Measurements from ENCODE around the gene ZNF136. TPM values are rescaled to one million over a fixed set of nuclear protein-coding genes. Genes with fewer than 3 reads are reported as not detected.

ZNF136 gene
- total RNA-seq, 1 experiment from 2014 or later = 6.7 TPM

DNA sequence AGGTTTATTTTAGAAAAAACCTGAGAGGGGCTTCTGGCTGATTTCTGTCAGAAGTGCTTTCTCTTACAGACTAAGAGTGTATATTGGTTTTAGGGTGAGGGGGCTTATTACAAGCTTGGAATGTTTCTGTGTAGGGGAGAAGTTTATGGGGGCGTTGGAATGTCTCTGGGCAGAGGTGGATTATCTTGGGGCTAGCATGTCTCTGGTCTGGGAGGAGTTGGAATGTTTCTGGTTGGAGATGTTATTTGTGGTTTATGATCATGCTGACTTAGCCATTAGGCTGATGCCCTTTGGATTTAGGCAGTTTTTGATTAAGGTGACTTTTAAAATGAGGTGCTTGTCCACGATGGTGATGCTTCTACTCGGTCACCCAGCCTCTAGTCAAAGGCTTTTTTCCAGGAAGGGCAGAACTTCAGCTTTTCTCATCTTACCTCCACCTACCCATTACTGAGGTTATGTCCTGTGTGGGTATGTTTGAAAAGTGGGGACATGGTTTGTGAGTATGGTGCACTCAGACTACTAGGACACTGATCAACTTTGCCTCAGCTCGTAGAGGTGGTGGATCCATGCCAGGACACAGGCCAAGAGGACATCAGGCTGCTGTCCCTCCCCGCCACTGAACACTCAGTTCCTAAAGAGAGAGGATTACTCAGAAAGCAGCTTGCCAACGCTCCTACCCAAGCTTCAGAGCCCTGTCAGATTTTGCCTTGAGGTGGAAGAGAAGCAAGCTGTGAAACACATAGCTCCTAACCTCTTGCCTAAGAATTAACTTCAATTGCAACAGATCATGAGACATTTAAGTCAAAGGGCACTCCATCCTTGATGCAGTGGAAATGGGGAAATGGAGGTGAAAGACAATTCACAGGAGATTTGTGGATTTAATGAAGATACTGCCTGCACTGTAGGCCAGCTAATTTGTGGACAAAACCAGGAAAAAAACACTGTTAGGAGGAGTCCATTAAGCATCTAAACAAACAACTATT is 68.1 kb downstream of the ZNF136 start:
- Mint-ChIP-seq H3K27me3 (ENCODE audit: low read depth) (no peaks in the 10 kb centered on the region), H3K9me3 (peaks cover 51% of the 10 kb centered on the region), H3K27ac (peak overlapping the region; percentile 77), H3K4me1 (peaks cover 22% of the 10 kb centered on the region), H3K4me3 (no peak overlapping the region), H3K36me3 (peaks cover 49% of the 10 kb centered on the region)
- ChIA-PET POLR2A (no interaction called here), CTCF (interaction anchor here (1.0 kb wide), 1 partner anchor 134 kb away, joined by 3 read pairs; the partner anchor contains the start of gene ZNF442)
- ATAC-seq = no peak
- TF ChIP-seq ZNF121 (CRISPR knock-in tag; IDR thresholded peaks at IDR 0.05) (no peak), GABPB1 (CRISPR knock-in tag; IDR thresholded peaks at IDR 0.05) (peak; percentile 64), ZNF138 (CRISPR knock-in tag; conservative IDR thresholded peaks at IDR 0.05) (no peak), ELF4 (CRISPR knock-in tag; IDR thresholded peaks at IDR 0.05; ENCODE audit: low read depth) (no peak), RELA (CRISPR knock-in tag; IDR thresholded peaks at IDR 0.05; ENCODE audit: borderline replicate concordance) (no peak), PREB (CRISPR knock-in tag; IDR thresholded peaks at IDR 0.05; ENCODE audit: borderline replicate concordance) (no peak), GTF2I (CRISPR knock-in tag; conservative IDR thresholded peaks at IDR 0.05) (no peak), JAZF1 (CRISPR knock-in tag; IDR thresholded peaks at IDR 0.05) (no peak), ESRRA (CRISPR knock-in tag; IDR thresholded peaks at IDR 0.05; ENCODE audit: borderline replicate concordance) (no peak)
- DNase-seq (ENCODE audit: low spot score) = no peak

DNA sequence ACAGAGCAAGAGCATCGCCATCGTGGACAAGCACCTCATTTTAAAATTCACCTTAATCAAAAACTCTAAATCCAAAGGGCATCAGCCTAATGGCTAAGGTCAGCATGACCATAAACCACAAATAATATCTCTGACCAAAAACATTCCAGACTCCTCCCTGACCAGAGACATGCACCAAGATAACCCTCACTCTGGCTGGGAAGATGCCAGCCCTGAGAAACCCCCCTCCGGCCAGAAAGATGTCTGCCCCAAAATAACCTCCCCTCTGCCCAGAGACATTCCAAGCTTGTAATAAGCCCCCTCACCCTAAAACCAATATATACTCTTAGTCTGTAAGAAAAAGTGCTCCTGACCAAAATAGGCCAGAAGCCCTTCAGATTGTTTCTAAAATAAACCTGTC is 70.1 kb downstream of the ZNF136 start:
- Mint-ChIP-seq H3K9me3 (peaks cover 40% of the 10 kb centered on the region), H3K36me3 (peaks cover 43% of the 10 kb centered on the region), H3K27ac (no peak overlapping the region), H3K4me3 (no peak overlapping the region), H3K4me1 (peaks cover 22% of the 10 kb centered on the region), H3K27me3 (ENCODE audit: low read depth) (no peaks in the 10 kb centered on the region)
- no peak for ATAC-seq
- CTCF ChIA-PET = no interaction called here
- TF ChIP-seq FOXJ3 (CRISPR knock-in tag; IDR thresholded peaks at IDR 0.05; ENCODE audit: borderline replicate concordance) (no peak), ZNF425 (CRISPR knock-in tag; conservative IDR thresholded peaks at IDR 0.05) (no peak), TCF7 (CRISPR knock-in tag; IDR thresholded peaks at IDR 0.05; ENCODE audit: low read depth) (no peak), CREB1 (CRISPR knock-in tag; IDR thresholded peaks at IDR 0.05) (no peak), KAT7 (CRISPR knock-in tag; IDR thresholded peaks at IDR 0.05; ENCODE audit: borderline replicate concordance) (no peak)
- TF ChIP-seq, protein P1, sequence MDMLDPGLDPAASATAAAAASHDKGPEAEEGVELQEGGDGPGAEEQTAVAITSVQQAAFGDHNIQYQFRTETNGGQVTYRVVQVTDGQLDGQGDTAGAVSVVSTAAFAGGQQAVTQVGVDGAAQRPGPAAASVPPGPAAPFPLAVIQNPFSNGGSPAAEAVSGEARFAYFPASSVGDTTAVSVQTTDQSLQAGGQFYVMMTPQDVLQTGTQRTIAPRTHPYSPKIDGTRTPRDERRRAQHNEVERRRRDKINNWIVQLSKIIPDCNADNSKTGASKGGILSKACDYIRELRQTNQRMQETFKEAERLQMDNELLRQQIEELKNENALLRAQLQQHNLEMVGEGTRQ (CRISPR knock-in tag; IDR thresholded peaks at IDR 0.05) = no peak
- TF ChIP-seq, protein P2, sequence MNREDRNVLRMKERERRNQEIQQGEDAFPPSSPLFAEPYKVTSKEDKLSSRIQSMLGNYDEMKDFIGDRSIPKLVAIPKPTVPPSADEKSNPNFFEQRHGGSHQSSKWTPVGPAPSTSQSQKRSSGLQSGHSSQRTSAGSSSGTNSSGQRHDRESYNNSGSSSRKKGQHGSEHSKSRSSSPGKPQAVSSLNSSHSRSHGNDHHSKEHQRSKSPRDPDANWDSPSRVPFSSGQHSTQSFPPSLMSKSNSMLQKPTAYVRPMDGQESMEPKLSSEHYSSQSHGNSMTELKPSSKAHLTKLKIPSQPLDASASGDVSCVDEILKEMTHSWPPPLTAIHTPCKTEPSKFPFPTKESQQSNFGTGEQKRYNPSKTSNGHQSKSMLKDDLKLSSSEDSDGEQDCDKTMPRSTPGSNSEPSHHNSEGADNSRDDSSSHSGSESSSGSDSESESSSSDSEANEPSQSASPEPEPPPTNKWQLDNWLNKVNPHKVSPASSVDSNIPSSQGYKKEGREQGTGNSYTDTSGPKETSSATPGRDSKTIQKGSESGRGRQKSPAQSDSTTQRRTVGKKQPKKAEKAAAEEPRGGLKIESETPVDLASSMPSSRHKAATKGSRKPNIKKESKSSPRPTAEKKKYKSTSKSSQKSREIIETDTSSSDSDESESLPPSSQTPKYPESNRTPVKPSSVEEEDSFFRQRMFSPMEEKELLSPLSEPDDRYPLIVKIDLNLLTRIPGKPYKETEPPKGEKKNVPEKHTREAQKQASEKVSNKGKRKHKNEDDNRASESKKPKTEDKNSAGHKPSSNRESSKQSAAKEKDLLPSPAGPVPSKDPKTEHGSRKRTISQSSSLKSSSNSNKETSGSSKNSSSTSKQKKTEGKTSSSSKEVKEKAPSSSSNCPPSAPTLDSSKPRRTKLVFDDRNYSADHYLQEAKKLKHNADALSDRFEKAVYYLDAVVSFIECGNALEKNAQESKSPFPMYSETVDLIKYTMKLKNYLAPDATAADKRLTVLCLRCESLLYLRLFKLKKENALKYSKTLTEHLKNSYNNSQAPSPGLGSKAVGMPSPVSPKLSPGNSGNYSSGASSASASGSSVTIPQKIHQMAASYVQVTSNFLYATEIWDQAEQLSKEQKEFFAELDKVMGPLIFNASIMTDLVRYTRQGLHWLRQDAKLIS (CRISPR knock-in tag; IDR thresholded peaks at IDR 0.05; ENCODE audit: borderline replicate concordance) = no peak
- TF ChIP-seq, protein P3, sequence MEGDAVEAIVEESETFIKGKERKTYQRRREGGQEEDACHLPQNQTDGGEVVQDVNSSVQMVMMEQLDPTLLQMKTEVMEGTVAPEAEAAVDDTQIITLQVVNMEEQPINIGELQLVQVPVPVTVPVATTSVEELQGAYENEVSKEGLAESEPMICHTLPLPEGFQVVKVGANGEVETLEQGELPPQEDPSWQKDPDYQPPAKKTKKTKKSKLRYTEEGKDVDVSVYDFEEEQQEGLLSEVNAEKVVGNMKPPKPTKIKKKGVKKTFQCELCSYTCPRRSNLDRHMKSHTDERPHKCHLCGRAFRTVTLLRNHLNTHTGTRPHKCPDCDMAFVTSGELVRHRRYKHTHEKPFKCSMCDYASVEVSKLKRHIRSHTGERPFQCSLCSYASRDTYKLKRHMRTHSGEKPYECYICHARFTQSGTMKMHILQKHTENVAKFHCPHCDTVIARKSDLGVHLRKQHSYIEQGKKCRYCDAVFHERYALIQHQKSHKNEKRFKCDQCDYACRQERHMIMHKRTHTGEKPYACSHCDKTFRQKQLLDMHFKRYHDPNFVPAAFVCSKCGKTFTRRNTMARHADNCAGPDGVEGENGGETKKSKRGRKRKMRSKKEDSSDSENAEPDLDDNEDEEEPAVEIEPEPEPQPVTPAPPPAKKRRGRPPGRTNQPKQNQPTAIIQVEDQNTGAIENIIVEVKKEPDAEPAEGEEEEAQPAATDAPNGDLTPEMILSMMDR (IDR thresholded peaks at IDR 0.05) = no peak
- POLR2A ChIA-PET = no interaction called here
- DNase-seq (ENCODE audit: low spot score) = no peak
